DOHH2 (cell line): ENCODE data around the gene PTPRT.
"Not testable (repeated sequence)": the region's sequence is repeated elsewhere in the genome, so short reads cannot be mapped to it uniquely, and the experiment has no call there.

Source experiments
- CTCF ChIP-seq: fragments of 200-600 bp; sonication (generic); IDR thresholded peaks from one replicate; pipeline ENCODE4 v1.5.1; 2014; ENCODE audit warnings: antibody characterized with exemption, mild to moderate bottlenecking, low read depth, low read length; ENCODE audit not compliant: poor library complexity, severe bottlenecking
- EZH2phosphoT487 ChIP-seq: fragments of 200-600 bp; sonication (generic); IDR thresholded peaks from 2 replicates; pipeline ENCODE4 v1.6.1; 2017; ENCODE audit warnings: borderline replicate concordance, mild to moderate bottlenecking, antibody characterized with exemption, low read length, moderate library complexity, mixed read lengths

- not testable (repeated sequence) for TF ChIP-seq CTCF, EZH2phosphoT487
Observed at GRCh38 chr20:42206557-42206956, 983.1 kb downstream of the PTPRT start.
